Kidney (tissue), 14 donors: ENCODE measurements around the gene TMX2. TPM values are rescaled to one million over a fixed set of nuclear protein-coding genes. Genes with fewer than 3 reads are reported as not detected.
"Not testable (repeated sequence)": the region's sequence is repeated elsewhere in the genome, so short reads cannot be mapped to it uniquely, and the experiment has no call there.

Experiments
- DNase-seq, 5 donors: peaks; one replicate each; pipeline ENCODE4 v3.0.0-alpha.2; 2013 to 2020
- FAIRE-seq: peaks from 2 replicates; lab custom pipeline; 2012; peaks lifted over from hg19 to GRCh38; lab: Jason Lieb, UNC
- H3K27ac ChIP-seq, 2 donors: one replicate each; pipeline ENCODE4 v1.7.0; 2013; ENCODE audit warnings: low read depth in 2 of 2, low read length in 2 of 2, inconsistent platforms in 1 of 2
- H3K27me3 ChIP-seq: one replicate; pipeline ENCODE4 v1.7.1; 2013; ENCODE audit warnings: low read length, inconsistent platforms; ENCODE audit not compliant: control insufficient read depth, insufficient read depth
- H3K36me3 ChIP-seq, 3 donors: one replicate each; pipeline versions ENCODE4 v1.7.0 to v1.7.1; 2013; ENCODE audit warnings: low read length in 3 of 3, control low read depth in 1 of 3, inconsistent platforms in 1 of 3; ENCODE audit not compliant: insufficient read depth in 3 of 3, control insufficient read depth in 2 of 3
- H3K4me1 ChIP-seq, 3 donors: one replicate each; pipeline versions ENCODE4 v1.7.0 to v1.7.1; 2013; ENCODE audit warnings: low read length in 3 of 3, inconsistent platforms in 1 of 3, low read depth in 1 of 3; ENCODE audit not compliant: control insufficient read depth in 2 of 3, insufficient read depth in 2 of 3
- H3K4me3 ChIP-seq, 3 donors: one replicate each; pipeline versions ENCODE4 v1.7.0 to v1.8.1; 2013; ENCODE audit warnings: low read length in 3 of 3, control low read depth in 1 of 3, inconsistent platforms in 1 of 3
- H3K9ac ChIP-seq, 3 donors: one replicate each; pipeline versions ENCODE4 v1.7.0 to v1.7.1; 2013; ENCODE audit warnings: low read length in 3 of 3, control low read depth in 1 of 3, inconsistent platforms in 1 of 3
- H3K9me3 ChIP-seq, 3 donors: one replicate each; pipeline versions ENCODE4 v1.7.0 to v1.7.1; 2013; ENCODE audit warnings: low read length in 3 of 3, control low read depth in 1 of 3, inconsistent platforms in 1 of 3; ENCODE audit not compliant: control insufficient read depth in 2 of 3, insufficient read depth in 1 of 3
- CTCF ChIP-seq: IDR thresholded peaks from 3 replicates; pipeline ENCODE4 v1.5.1; 2012; ENCODE audit warnings: mild to moderate bottlenecking, moderate library complexity, borderline replicate concordance; ENCODE audit not compliant: insufficient read depth; ENCODE audit errors: extremely low read depth
- intact Hi-C: fragments of 100-400 bp; cut with DNase I; formaldehyde crosslinking; loops from one replicate; pipeline ENCODE4 v1.11.1; 2022
- polyA plus RNA-seq: library from polyadenylated mRNA; stranded (reverse); fragments of 350-450 nt; fragmentation: Illumina TruSeq; extraction: RNeasy Lipid Tissue Mini Kit (QIAGEN cat#74804); gene quantifications from one replicate; pipeline ENCODE4 v1.2.3, GENCODE V29; 2014; ENCODE audit warnings: low read depth, low replicate concordance; ENCODE audit not compliant: insufficient read depth
- total RNA-seq: library from RNA; stranded (reverse); fragmentation: NEBNext Ultra II Directional; extraction: Animal tissue kit (Norgen Biotek cat#: 25700); gene quantifications from one replicate; pipeline ENCODE4 v1.2.1, GENCODE V29; 2021
- donor health status: control.
- donor health status: control.
- donor health status: control.
- donor health status: control.
- donor health status: control.
- donor health status: DM: yes; HTN: yes; CAD: no.
- donor health status: Normal renal cell carcinoma (clear cell type).

TMX2 gene
- total and polyA plus RNA-seq, 2 donors from 2014 or later = 86.1 to 133 TPM

DNA sequence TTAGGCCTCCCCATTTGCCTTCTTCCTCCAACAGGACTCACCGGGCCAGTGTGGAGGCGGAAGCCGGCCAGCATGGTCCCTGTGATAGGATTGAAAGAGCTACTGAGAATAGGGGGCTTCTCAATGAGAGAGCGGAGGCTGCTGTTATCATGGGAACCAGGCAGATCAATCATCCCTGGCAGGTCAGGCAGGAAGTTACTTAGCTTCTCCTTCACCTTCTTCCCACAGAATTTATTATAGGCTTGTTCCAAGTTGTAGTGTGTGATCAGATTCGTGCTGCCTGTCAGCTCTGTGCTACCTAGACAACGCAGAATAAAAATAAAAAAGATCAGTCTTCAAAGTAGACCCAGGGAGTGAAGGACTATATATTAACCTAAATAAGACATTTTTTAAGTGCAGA is 7.5 kb upstream of the TMX2 start:
- H3K27me3 ChIP-seq = no peaks in the 10 kb centered on the region
- no peak for FAIRE-seq
- no peak for TF ChIP-seq CTCF
- H3K9me3 ChIP-seq = no peaks in the 10 kb centered on the region
- intact Hi-C loops = no loop called here
- no peak overlapping the region for H3K27ac ChIP-seq
- DNase-seq = no peak
- no peak overlapping the region for H3K4me3 ChIP-seq
- H3K4me1 ChIP-seq = no peaks in the 10 kb centered on the region
- H3K9ac ChIP-seq = no peak overlapping the region
- H3K36me3 ChIP-seq = peaks cover 0 to 22% (median 9%) of the 10 kb centered on the region in 3 donors

DNA sequence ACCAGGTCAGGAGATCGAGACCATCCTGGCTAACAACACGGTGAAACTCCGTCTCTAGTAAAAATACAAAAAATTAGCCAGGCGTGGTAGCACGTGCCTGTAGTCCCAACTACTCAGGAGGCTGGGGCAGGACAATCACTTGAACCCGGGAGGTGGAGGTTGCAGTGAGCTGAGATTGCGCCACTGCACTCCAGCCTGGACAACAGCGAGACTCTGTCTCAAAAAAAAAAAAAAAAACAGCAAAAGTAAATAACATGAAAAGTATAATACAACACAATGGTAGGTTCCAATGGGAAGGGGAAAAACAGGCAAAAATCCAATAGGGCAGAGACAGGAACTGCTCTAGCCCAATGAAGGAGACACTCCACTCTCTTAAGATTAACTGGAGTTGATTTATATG is 7.0 kb upstream of the TMX2 start:
- H3K27ac ChIP-seq, intact Hi-C loops, DNase-seq, H3K27me3 ChIP-seq, H3K4me3 ChIP-seq, H3K9ac ChIP-seq, FAIRE-seq, H3K9me3 ChIP-seq, H3K4me1 ChIP-seq: not testable (repeated sequence)
- H3K36me3 ChIP-seq = peaks cover 0 to 19% (median 9%) of the 10 kb centered on the region in 3 donors

GRCh38 chr11:57709802-57710367 is 2.5 kb upstream of the TMX2 start:
- Histone ChIP-seq H3K27ac (no peak overlapping the region), H3K4me3 (no peak overlapping the region), H3K9me3 (no peaks in the 10 kb centered on the region), H3K27me3 (no peaks in the 10 kb centered on the region), H3K9ac (no peak overlapping the region), H3K36me3 (peaks cover 0 to 3% (median 2%) of the 10 kb centered on the region in 3 donors), H3K4me1 (peaks cover 0 to 17% (median 4%) of the 10 kb centered on the region in 3 donors)
- no peak for TF ChIP-seq CTCF
- intact Hi-C loops = no loop called here
- no peak for DNase-seq
- FAIRE-seq = no peak

DNA sequence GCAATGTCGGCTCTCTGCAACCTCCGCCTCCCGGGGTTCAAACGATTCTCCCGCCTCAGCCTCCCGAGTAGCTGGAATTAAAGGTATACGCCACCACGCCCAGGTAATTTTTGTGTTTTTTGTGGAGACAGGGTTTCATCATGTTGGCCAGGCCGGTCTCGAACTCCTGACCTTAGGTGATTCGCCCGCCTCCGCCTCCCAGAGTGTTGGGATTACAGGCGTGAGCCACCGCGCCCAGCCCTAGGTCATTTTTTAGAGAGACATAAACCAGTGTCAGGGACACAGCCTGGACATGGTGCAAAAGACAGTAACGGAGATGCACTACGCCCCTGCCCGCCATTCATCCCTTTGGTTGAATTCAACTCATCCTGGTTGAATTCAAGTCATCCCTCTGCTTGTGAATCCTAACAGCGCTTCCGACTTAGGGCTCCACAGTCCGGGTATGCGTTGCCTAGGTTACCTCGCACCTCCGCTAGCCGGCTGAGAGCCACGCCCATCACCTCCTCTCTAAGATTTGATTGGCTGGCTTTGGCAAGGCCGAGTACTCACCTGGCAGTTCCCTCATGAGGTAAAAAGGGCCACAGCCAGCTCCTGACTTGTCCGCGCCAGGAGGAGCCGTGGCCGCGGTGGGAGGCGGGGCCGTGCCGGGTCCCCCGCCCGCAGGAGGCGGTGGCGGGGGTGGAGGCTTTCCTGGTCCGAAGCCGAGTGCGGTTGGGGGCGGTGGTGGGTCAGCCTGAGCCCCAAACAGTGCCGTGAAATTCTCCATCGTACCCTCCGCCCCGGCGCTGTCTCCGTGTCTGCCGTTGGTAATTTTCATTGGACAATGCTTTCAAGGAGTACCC is 758 bp upstream of the TMX2 start, which contains the start of gene MED19:
Gene MED19, minus strand, starts transcription at position 802 of the 842 bp plus-strand sequence. Its CDS starts 36 bp downstream, at position 766.
- TF ChIP-seq CTCF = no peak
- intact Hi-C loops = no loop called here
- H3K4me3 ChIP-seq = peak within 1 kb of the TSS; percentile 83 to 100 (median 99)
- H3K9ac ChIP-seq = peak within 1 kb of the TSS; percentile 62 to 100 (median 95)
- H3K4me1 ChIP-seq = peaks cover 0 to 17% (median 4%) of the 10 kb centered on the region in 3 donors
- H3K36me3 ChIP-seq = no peaks in the 10 kb centered on the region
- H3K27me3 ChIP-seq = no peaks in the 10 kb centered on the region
- H3K27ac ChIP-seq = peak within 1 kb of the TSS; percentile 56 to 90
- DNase-seq = peak; percentile 91 to 96 (median 94)
- no peak for FAIRE-seq
- no peaks in the 10 kb centered on the region for H3K9me3 ChIP-seq
